HCT116 (cell line): ENCODE data around the gene MSI2. TPM values are rescaled to one million over a fixed set of nuclear protein-coding genes. Genes with fewer than 3 reads are reported as not detected.

ENCODE experiments used
- ATAC-seq: fragments of 200-7000 bp; cut with Tn5 transposase; 2 replicates; pipeline ENCODE4 v1.9.1; 2020; ENCODE audit warnings: mild to moderate bottlenecking, moderate library complexity
- BruUV-seq: library from RNA; stranded (reverse); fragments of 400-500 nt; replicated peaks from 2 replicates; lab custom pipeline; 2021; lab: Mats Ljungman, UMichigan
- CTCF ChIA-PET: fragments of 300-600 bp; sonication (Branson Sonifier 250); formaldehyde crosslinking; loops from one replicate; lab custom pipeline; 2021; ENCODE audit warnings: antibody characterized with exemption; lab: Charles Lee
- POLR2A ChIA-PET: fragments of 300-600, 350-600 bp; sonication (Branson Sonifier 250); formaldehyde crosslinking; loops from one replicate; lab custom pipeline; 2021; ENCODE audit warnings: antibody characterized with exemption; lab: Charles Lee
- RAD21 ChIA-PET, 2 experiments: fragments of 300-600 bp; sonication (Branson Sonifier 250); formaldehyde crosslinking; loops; one replicate each; lab custom pipeline; 2023; ENCODE audit warnings: low total read pairs in 2 of 2; ENCODE audit not compliant: uncharacterized antibody in 2 of 2, unreplicated experiment in 2 of 2, low non-redundant PET in 1 of 2; lab: Charles Lee
- DNase-seq: peaks from one replicate; pipeline ENCODE4 v3.0.0-alpha.2; 2010; ENCODE audit warnings: low read depth, low spot score
- H2AFZ ChIP-seq: fragments of 200-600 bp; shearing (Covaris generic), sonication (generic); 2 replicates; pipeline ENCODE4 v1.6.1; 2017; ENCODE audit warnings: low read depth, mixed run types, mixed read lengths, antibody characterized with exemption, low read length; ENCODE audit not compliant: poor library complexity, severe bottlenecking
- H3K27ac ChIP-seq: 2 replicates; pipeline ENCODE4 v1.5.1; 2012; ENCODE audit warnings: low read depth, low read length
- H3K27me3 ChIP-seq: fragments of 200-600 bp; sonication (generic); 2 replicates; pipeline ENCODE4 v1.6.1; 2016; ENCODE audit warnings: mixed run types, low read length, mixed read lengths; ENCODE audit not compliant: insufficient read depth
- H3K36me3 ChIP-seq, 2 experiments: fragments of 200-500 bp in 1 of 2; fragments of 200-600 bp in 1 of 2; sonication (Bioruptor generic) in 1 of 2; sonication (generic) in 1 of 2; 2 replicates each; pipeline versions ENCODE4 v1.5.1 to v1.6.1; 2014 to 2016; ENCODE audit warnings: low read length in 2 of 2, inconsistent platforms in 1 of 2, mixed read lengths in 1 of 2, mixed run types in 1 of 2; ENCODE audit not compliant: insufficient read depth in 2 of 2, control insufficient read depth in 1 of 2
- H3K4me1 ChIP-seq, 2 experiments: fragments of 200-600 bp in 1 of 2; sonication (generic) in 1 of 2; 2 replicates each; pipeline versions ENCODE4 v1.5.1 to v1.6.1; 2012 to 2017; ENCODE audit warnings: low read length in 2 of 2, inconsistent platforms in 1 of 2, mild to moderate bottlenecking in 1 of 2, mixed read lengths in 1 of 2, mixed run types in 1 of 2, moderate library complexity in 1 of 2; ENCODE audit not compliant: insufficient read depth in 2 of 2, control insufficient read depth in 1 of 2
- H3K4me2 ChIP-seq: fragments of 200-600 bp; sonication (generic); 2 replicates; pipeline ENCODE4 v1.6.1; 2017; ENCODE audit warnings: mixed run types, low read length, mixed read lengths
- H3K4me3 ChIP-seq, 2 experiments: fragments of 200-600 bp in 1 of 2; sonication (generic) in 1 of 2; replicated peaks in 1 of 2; 2 replicates each; pipeline ENCODE4 v1.5.1; 2011 to 2016; ENCODE audit warnings: low read length in 2 of 2, control low read depth in 1 of 2, low read depth in 1 of 2, mild to moderate bottlenecking in 1 of 2, mixed read lengths in 1 of 2, mixed run types in 1 of 2
- H3K79me2 ChIP-seq: fragments of 200-600 bp; sonication (generic); 2 replicates; pipeline ENCODE4 v1.6.1; 2017; ENCODE audit warnings: mild to moderate bottlenecking, mixed run types, low read length, moderate library complexity, mixed read lengths; ENCODE audit not compliant: insufficient read depth
- H3K9ac ChIP-seq: fragments of 200-600 bp; sonication (generic); 2 replicates; pipeline ENCODE4 v1.6.1; 2016; ENCODE audit warnings: low read length, mixed read lengths
- H3K9me2 ChIP-seq: fragments of 200-600 bp; sonication (generic), shearing (Covaris generic); 2 replicates; pipeline ENCODE4 v1.6.1; 2017; ENCODE audit warnings: mixed run types, mild to moderate bottlenecking, moderate library complexity; ENCODE audit not compliant: insufficient read depth
- H3K9me3 ChIP-seq, 2 experiments: fragments of 200-500 bp in 1 of 2; fragments of 200-600 bp in 1 of 2; sonication (Bioruptor generic) in 1 of 2; sonication (generic) in 1 of 2; 2 replicates each; pipeline ENCODE4 v1.6.1; 2014 to 2017; ENCODE audit warnings: low read length in 2 of 2, mixed read lengths in 2 of 2, inconsistent platforms in 1 of 2, low read depth in 1 of 2, mild to moderate bottlenecking in 1 of 2, mixed run types in 1 of 2, moderate library complexity in 1 of 2; ENCODE audit not compliant: control insufficient read depth in 1 of 2, insufficient read depth in 1 of 2
- H4K20me1 ChIP-seq: fragments of 200-600 bp; sonication (generic), shearing (Covaris generic); 2 replicates; pipeline ENCODE4 v1.6.1; 2017; ENCODE audit warnings: mixed run types, mild to moderate bottlenecking, moderate library complexity; ENCODE audit not compliant: insufficient read depth
- CBX3 ChIP-seq: IDR thresholded peaks from 2 replicates; pipeline ENCODE4 v1.6.1; 2012; ENCODE audit warnings: low read depth
- FOSL1 ChIP-seq: IDR thresholded peaks from 2 replicates; pipeline ENCODE4 v1.6.1; 2012; ENCODE audit warnings: low read depth
- RAD21 ChIP-seq: IDR thresholded peaks from 2 replicates; pipeline ENCODE4 v1.6.1; 2012; ENCODE audit warnings: low read depth, mild to moderate bottlenecking
- SIN3A ChIP-seq: IDR thresholded peaks from 2 replicates; pipeline ENCODE4 v1.6.1; 2012; ENCODE audit warnings: low read depth
- intact Hi-C: fragments of 100-400 bp; cut with micrococcal nuclease; formaldehyde crosslinking; loops from 2 replicates; pipeline ENCODE4 v1.10.0; 2022
- total RNA-seq: library from RNA; stranded (reverse); gene quantifications from one replicate; pipeline ENCODE4 v1.2.1, GENCODE V29; 2021; ENCODE audit not compliant: unreplicated experiment
- TF ChIP-seq, protein P1 (sequence below), 3 experiments: fragments of 200-600 bp in 1 of 3; sonication (generic) in 1 of 3; IDR thresholded peaks in 2 of 3; conservative IDR thresholded peaks in 1 of 3; 2 replicates each; pipeline ENCODE4 v1.5.1; 2012 to 2017; ENCODE audit warnings: low read depth in 2 of 3, low read length in 2 of 3, antibody characterized with exemption in 1 of 3, borderline replicate concordance in 1 of 3, control low read depth in 1 of 3, mild to moderate bottlenecking in 1 of 3, mixed read lengths in 1 of 3, mixed run types in 1 of 3, moderate library complexity in 1 of 3; ENCODE audit not compliant: insufficient read depth in 1 of 3
- TF ChIP-seq, protein P2 (sequence below): IDR thresholded peaks from 2 replicates; pipeline ENCODE4 v1.6.1; 2012

Gene MSI2
- total RNA-seq, 1 experiment from 2014 or later = 137 TPM

DNA sequence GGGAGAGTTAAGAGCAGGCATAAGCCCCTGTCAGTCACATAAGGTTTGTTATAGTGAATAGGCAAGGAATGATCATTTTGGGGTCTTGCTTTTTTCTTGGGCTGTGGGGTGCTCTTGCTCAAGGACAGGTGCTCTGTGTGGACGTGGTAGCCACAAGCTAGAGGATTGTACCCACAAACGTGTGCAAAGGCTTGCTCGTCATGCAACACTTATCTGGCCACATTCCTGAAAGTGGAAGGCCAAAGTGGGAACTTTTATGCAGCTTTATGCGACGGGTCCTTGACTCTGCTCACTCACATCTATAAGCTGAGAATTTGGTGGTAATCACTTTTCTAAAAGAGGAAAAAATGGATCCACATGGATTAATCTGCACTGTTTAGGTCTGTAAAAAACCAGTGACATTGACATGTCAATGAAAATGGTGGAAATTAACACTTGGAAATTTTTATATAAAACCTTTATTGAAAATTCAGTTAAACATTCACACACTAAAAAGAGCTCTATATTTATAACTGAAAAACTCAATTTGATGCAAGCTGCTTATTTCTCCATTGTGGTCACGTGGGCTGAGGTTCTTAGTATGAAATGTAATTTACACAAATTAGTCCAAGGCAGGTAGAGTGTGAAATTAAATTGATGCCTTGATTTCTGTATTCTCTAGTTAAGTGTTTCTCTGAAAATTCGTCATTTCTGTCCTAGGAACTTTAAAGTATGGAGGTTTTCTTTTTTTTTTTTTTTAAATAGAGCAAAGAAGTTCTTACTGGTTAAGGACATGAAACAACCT is 162.3 kb downstream of the MSI2 start:
- Histone ChIP-seq H3K9me2 (no peaks in the 10 kb centered on the region), H3K36me3 (no peaks in the 10 kb centered on the region), H3K27me3 (no peaks in the 10 kb centered on the region), H3K4me1 (peaks cover 39 to 42% of the 10 kb centered on the region in 2 experiments), H4K20me1 (no peaks in the 10 kb centered on the region), H3K79me2 (no peaks in the 10 kb centered on the region), H3K9me3 (no peaks in the 10 kb centered on the region), H3K9ac (no peak overlapping the region), H2AFZ (no peak overlapping the region), H3K4me3 (no peak overlapping the region), H3K27ac (no peak overlapping the region), H3K4me2 (no peak overlapping the region)
- CTCF ChIA-PET = interaction anchor here (0.7 to 1.0 kb wide), 2 partner anchors 175 to 182 kb away, joined by 4 read pairs; no protein-coding TSS in a partner anchor
- ATAC-seq = no peak
- BruUV-seq = no TSS peak
- TF ChIP-seq RAD21 = no peak
- no peak for TF ChIP-seq CBX3
- TF ChIP-seq, protein P1, sequence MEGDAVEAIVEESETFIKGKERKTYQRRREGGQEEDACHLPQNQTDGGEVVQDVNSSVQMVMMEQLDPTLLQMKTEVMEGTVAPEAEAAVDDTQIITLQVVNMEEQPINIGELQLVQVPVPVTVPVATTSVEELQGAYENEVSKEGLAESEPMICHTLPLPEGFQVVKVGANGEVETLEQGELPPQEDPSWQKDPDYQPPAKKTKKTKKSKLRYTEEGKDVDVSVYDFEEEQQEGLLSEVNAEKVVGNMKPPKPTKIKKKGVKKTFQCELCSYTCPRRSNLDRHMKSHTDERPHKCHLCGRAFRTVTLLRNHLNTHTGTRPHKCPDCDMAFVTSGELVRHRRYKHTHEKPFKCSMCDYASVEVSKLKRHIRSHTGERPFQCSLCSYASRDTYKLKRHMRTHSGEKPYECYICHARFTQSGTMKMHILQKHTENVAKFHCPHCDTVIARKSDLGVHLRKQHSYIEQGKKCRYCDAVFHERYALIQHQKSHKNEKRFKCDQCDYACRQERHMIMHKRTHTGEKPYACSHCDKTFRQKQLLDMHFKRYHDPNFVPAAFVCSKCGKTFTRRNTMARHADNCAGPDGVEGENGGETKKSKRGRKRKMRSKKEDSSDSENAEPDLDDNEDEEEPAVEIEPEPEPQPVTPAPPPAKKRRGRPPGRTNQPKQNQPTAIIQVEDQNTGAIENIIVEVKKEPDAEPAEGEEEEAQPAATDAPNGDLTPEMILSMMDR (IDR thresholded peaks at IDR 0.05 in 2 of 3, conservative IDR thresholded peaks at IDR 0.05 in 1 of 3; ENCODE audit: borderline replicate concordance in 1 of 3, insufficient read depth in 1 of 3, low read depth in 2 of 3, low read length in 2 of 3) = no peak
- no peak for TF ChIP-seq FOSL1
- no peak for TF ChIP-seq SIN3A
- TF ChIP-seq, protein P2, sequence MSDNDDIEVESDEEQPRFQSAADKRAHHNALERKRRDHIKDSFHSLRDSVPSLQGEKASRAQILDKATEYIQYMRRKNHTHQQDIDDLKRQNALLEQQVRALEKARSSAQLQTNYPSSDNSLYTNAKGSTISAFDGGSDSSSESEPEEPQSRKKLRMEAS = no peak
- RAD21 ChIA-PET = no interaction called here
- POLR2A ChIA-PET = no interaction called here
- DNase-seq = no peak
- intact Hi-C loops = no loop called here
